Measurements from ENCODE around the gene F2RL1. TPM values are rescaled to one million over a fixed set of nuclear protein-coding genes. Genes with fewer than 3 reads are reported as not detected.
"Not testable (repeated sequence)": the region's sequence is repeated elsewhere in the genome, so short reads cannot be mapped to it uniquely, and the experiment has no call there.

Gene F2RL1
- total and polyA plus RNA-seq, 9 donors, result 0.18 to 5.0 (median 0.48) TPM

GRCh38 chr5:76819851-76820525, 1.2 kb downstream of the F2RL1 start:
- WGBS (ENCODE audit: insufficient coverage), result 14% methylated on average over 24 of the region's 31 CpGs
- Histone ChIP-seq H3K9me3 (replicated peaks; ENCODE audit: control insufficient read depth, low read depth, low read length) (no peaks in the 10 kb centered on the region), H3K4me1 (ENCODE audit: control insufficient read depth, insufficient read depth, low read length) (peaks cover 15% of the 10 kb centered on the region), H3K36me3 (ENCODE audit: control insufficient read depth, insufficient read depth, low read length) (no peaks in the 10 kb centered on the region), H3K4me3 (ENCODE audit: low read length) (peak overlapping the region; percentile 51), H3K27me3 (ENCODE audit: control insufficient read depth, insufficient read depth, low read length) (peaks cover 34% of the 10 kb centered on the region), H3K27ac (ENCODE audit: low read length) (no peak overlapping the region)
- no peak for DNase-seq

DNA sequence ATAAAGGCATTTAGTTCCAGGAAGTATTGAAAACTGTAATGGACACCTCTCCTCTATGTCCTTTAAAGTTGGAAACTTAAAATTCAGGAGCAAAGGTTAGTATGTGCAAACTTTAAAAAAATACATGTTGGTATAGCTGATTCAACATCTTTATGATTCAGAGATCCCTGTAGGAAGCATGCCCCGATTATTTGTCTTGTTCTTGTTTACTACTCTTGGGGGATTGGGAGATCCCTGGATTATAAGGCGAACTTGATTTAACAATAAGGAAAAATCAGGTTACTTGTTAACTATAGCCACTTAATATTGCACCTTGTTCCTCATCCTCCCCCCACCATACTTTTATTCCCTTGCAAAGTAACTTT, 1.7 kb downstream of the F2RL1 start:
- H3K9me3 ChIP-seq (replicated peaks; ENCODE audit: control insufficient read depth, low read depth, low read length), result no peaks in the 10 kb centered on the region
- H3K27ac ChIP-seq (ENCODE audit: low read length), result no peak overlapping the region
- no peak for DNase-seq
- H3K4me1 ChIP-seq (ENCODE audit: control insufficient read depth, insufficient read depth, low read length), result peaks cover 15% of the 10 kb centered on the region
- H3K27me3 ChIP-seq (ENCODE audit: control insufficient read depth, insufficient read depth, low read length), result peaks cover 34% of the 10 kb centered on the region
- no CpG with 5 or more reads among the region's 2 CpGs for WGBS (ENCODE audit: insufficient coverage)
- H3K4me3 ChIP-seq (ENCODE audit: low read length), result no peak overlapping the region
- no peaks in the 10 kb centered on the region for H3K36me3 ChIP-seq (ENCODE audit: control insufficient read depth, insufficient read depth, low read length)

GRCh38 chr5:76821136-76821535, 2.3 kb downstream of the F2RL1 start:
- Histone ChIP-seq H3K27ac (ENCODE audit: low read length) (no peak overlapping the region), H3K36me3 (ENCODE audit: control insufficient read depth, insufficient read depth, low read length) (no peaks in the 10 kb centered on the region), H3K27me3 (ENCODE audit: control insufficient read depth, insufficient read depth, low read length) (peaks cover 34% of the 10 kb centered on the region), H3K4me3 (ENCODE audit: low read length) (no peak overlapping the region), H3K4me1 (ENCODE audit: control insufficient read depth, insufficient read depth, low read length) (peaks cover 15% of the 10 kb centered on the region), H3K9me3 (replicated peaks; ENCODE audit: control insufficient read depth, low read depth, low read length) (no peaks in the 10 kb centered on the region)
- no peak for DNase-seq
- WGBS (ENCODE audit: insufficient coverage), result no CpG with 5 or more reads among the region's 4 CpGs

DNA sequence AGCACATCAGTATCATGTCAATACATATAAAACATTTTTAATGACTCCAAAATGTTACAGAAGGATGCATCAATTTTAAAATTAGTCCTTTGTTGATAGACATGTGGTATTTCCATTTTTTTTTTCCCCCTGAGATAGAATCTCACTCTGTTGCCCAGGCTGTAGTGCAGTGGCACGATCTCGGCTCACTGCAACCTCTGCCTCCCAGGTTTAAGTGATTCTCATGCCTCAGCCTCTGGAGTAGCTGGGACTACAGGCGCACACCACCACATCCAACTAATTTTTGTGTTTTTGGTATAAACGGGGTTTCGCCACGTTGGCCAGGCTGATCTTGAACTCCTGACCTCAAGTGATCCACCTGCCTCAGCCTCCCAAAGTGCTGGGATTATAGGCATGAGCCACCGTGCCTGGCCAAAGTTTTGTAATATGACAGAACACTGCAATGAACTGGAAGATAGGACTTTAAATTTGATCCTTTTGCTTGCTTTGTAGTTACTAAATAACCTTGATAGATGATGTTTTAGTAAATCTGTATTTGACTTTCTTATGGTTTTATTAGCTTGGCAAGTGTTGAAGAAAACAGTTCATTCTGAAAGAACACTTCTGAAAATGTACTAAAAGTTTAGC, 3.4 kb downstream of the F2RL1 start:
- H3K27ac ChIP-seq (ENCODE audit: low read length); H3K36me3 ChIP-seq (ENCODE audit: control insufficient read depth, insufficient read depth, low read length); DNase-seq; H3K4me3 ChIP-seq (ENCODE audit: low read length); H3K9me3 ChIP-seq (replicated peaks; ENCODE audit: control insufficient read depth, low read depth, low read length): not testable (repeated sequence)
- Histone ChIP-seq H3K27me3 (ENCODE audit: control insufficient read depth, insufficient read depth, low read length) (peaks cover 32% of the 10 kb centered on the region), H3K4me1 (ENCODE audit: control insufficient read depth, insufficient read depth, low read length) (peaks cover 15% of the 10 kb centered on the region)
- 61% methylated on average over 3 of the region's 7 CpGs for WGBS (ENCODE audit: insufficient coverage)

DNA sequence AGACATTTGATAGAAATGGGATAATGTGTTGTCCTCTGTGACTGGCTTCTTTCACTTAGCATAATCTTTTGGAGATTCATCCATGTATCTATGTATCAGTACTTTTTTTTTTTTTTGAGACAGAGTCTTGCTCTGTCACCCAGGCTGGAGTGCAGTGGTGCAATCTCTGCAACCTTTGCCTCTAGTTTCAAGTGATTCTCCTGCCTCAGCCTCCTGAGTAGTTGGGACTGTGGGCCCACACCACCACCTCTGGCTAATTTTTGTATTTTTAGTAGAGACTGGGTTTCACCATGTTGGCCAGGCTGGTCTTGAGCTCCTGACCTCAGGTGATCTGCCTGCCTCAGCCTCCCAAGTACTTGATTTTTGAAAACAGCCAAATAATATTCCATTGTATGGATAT, 7.6 kb downstream of the F2RL1 start:
- not testable (repeated sequence) for H3K9me3 ChIP-seq (replicated peaks; ENCODE audit: control insufficient read depth, low read depth, low read length); H3K36me3 ChIP-seq (ENCODE audit: control insufficient read depth, insufficient read depth, low read length); H3K27ac ChIP-seq (ENCODE audit: low read length); H3K4me1 ChIP-seq (ENCODE audit: control insufficient read depth, insufficient read depth, low read length); H3K27me3 ChIP-seq (ENCODE audit: control insufficient read depth, insufficient read depth, low read length); H3K4me3 ChIP-seq (ENCODE audit: low read length); DNase-seq

DNA sequence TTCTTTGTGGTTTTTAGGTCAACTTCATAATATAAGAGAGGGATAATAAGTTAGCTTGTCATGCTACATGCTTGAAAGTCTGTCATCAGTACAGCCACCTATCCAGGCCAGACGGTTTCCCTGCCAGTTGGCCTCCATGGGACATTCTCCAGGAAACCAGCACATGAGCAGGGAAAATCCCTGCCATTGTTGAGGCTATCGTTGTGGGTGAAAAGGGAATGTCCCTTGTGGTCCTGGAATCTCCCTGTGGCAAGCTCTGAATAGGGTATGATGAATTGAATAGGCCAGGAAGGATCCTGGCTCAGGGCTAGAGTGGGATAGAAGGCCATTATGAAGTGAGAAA, 12.3 kb downstream of the F2RL1 start:
- DNase-seq, result no peak
- Histone ChIP-seq H3K27me3 (ENCODE audit: control insufficient read depth, insufficient read depth, low read length) (no peaks in the 10 kb centered on the region), H3K4me3 (ENCODE audit: low read length) (no peak overlapping the region), H3K9me3 (replicated peaks; ENCODE audit: control insufficient read depth, low read depth, low read length) (no peaks in the 10 kb centered on the region), H3K27ac (ENCODE audit: low read length) (no peak overlapping the region), H3K4me1 (ENCODE audit: control insufficient read depth, insufficient read depth, low read length) (no peaks in the 10 kb centered on the region), H3K36me3 (ENCODE audit: control insufficient read depth, insufficient read depth, low read length) (no peaks in the 10 kb centered on the region)
- 8% methylated on average over 1 of the region's 2 CpGs for whole genome bisulfite sequencing (ENCODE audit: insufficient coverage)

GRCh38 chr5:76836181-76836580, 17.4 kb downstream of the F2RL1 start:
- Histone ChIP-seq H3K27ac (ENCODE audit: low read length) (no peak overlapping the region), H3K36me3 (ENCODE audit: control insufficient read depth, insufficient read depth, low read length) (no peaks in the 10 kb centered on the region), H3K4me1 (ENCODE audit: control insufficient read depth, insufficient read depth, low read length) (no peaks in the 10 kb centered on the region), H3K27me3 (ENCODE audit: control insufficient read depth, insufficient read depth, low read length) (no peaks in the 10 kb centered on the region), H3K9me3 (replicated peaks; ENCODE audit: control insufficient read depth, low read depth, low read length) (no peaks in the 10 kb centered on the region), H3K4me3 (ENCODE audit: low read length) (no peak overlapping the region)
- DNase-seq, result no peak
- WGBS (ENCODE audit: insufficient coverage), result no CpG with 5 or more reads among the region's 2 CpGs

- Histone ChIP-seq H3K4me1 (ENCODE audit: control insufficient read depth, insufficient read depth, low read length) (no peaks in the 10 kb centered on the region), H3K4me3 (ENCODE audit: low read length) (no peak overlapping the region), H3K27me3 (ENCODE audit: control insufficient read depth, insufficient read depth, low read length) (no peaks in the 10 kb centered on the region), H3K36me3 (ENCODE audit: control insufficient read depth, insufficient read depth, low read length) (no peaks in the 10 kb centered on the region), H3K27ac (ENCODE audit: low read length) (no peak overlapping the region), H3K9me3 (replicated peaks; ENCODE audit: control insufficient read depth, low read depth, low read length) (no peaks in the 10 kb centered on the region)
- DNase-seq, result no peak
- WGBS (ENCODE audit: insufficient coverage), result 58% methylated on average over 2 of the region's 4 CpGs
These were observed 17.8 kb downstream of the F2RL1 start for GRCh38 chr5:76836585-76836984.

DNA sequence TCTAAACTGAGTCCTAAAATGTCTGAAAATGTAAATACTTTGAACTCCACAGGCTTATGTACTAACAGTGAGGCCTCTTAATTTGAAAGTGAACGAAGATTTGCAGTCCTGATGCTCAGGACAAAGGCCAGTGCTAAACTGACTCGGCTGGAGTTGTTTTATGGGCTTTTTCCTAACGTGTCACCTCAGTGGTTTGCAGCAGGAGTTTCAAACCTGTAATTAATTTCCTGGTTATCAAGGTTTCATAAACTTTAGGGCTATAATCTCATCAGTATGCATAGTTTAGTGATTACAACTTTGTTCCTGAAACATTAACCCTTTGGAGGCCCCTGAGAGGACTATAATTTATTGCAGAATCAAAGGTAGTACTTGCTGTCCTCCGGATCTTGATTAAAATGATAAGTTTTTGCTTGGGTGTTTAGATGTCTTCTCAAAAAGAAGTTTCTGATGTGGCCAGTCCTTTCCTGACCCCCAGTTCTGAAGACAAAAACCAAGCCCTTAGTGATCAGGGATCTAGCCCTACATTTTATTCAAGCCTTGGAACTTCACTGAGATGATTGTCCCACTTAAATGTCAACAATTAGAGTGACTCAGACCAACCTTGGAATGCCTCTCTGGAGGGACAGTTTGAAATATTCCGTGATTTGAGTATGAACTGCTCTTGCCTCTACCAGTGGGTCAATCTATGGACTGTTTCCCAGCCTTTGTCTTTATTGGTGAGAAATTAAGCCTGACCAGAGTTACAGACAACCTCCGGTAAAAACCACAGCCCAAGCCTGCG, 19.8 kb downstream of the F2RL1 start:
- Histone ChIP-seq H3K27ac (ENCODE audit: low read length) (no peak overlapping the region), H3K4me3 (ENCODE audit: low read length) (no peak overlapping the region), H3K27me3 (ENCODE audit: control insufficient read depth, insufficient read depth, low read length) (no peaks in the 10 kb centered on the region), H3K4me1 (ENCODE audit: control insufficient read depth, insufficient read depth, low read length) (no peaks in the 10 kb centered on the region), H3K36me3 (ENCODE audit: control insufficient read depth, insufficient read depth, low read length) (no peaks in the 10 kb centered on the region), H3K9me3 (replicated peaks; ENCODE audit: control insufficient read depth, low read depth, low read length) (no peaks in the 10 kb centered on the region)
- no CpG with 5 or more reads among the region's 7 CpGs for WGBS (ENCODE audit: insufficient coverage)
- DNase-seq, result no peak

GRCh38 chr5:76841361-76841760, 22.5 kb downstream of the F2RL1 start:
- Histone ChIP-seq H3K27me3 (ENCODE audit: control insufficient read depth, insufficient read depth, low read length) (no peaks in the 10 kb centered on the region), H3K4me1 (ENCODE audit: control insufficient read depth, insufficient read depth, low read length) (no peaks in the 10 kb centered on the region), H3K27ac (ENCODE audit: low read length) (no peak overlapping the region), H3K4me3 (ENCODE audit: low read length) (no peak overlapping the region), H3K9me3 (replicated peaks; ENCODE audit: control insufficient read depth, low read depth, low read length) (no peaks in the 10 kb centered on the region), H3K36me3 (ENCODE audit: control insufficient read depth, insufficient read depth, low read length) (no peaks in the 10 kb centered on the region)
- WGBS (ENCODE audit: insufficient coverage), result 69% methylated on average over 2 of the region's 3 CpGs
- no peak for DNase-seq

Measured in muscle of leg (tissue), 11 donors.